ENCODE results near the gene MTNR1A. TPM values are rescaled to one million over a fixed set of nuclear protein-coding genes. Genes with fewer than 3 reads are reported as not detected.

Gene MTNR1A
- total and polyA plus RNA-seq, 5 experiments from 2014 or later = not detected

DNA sequence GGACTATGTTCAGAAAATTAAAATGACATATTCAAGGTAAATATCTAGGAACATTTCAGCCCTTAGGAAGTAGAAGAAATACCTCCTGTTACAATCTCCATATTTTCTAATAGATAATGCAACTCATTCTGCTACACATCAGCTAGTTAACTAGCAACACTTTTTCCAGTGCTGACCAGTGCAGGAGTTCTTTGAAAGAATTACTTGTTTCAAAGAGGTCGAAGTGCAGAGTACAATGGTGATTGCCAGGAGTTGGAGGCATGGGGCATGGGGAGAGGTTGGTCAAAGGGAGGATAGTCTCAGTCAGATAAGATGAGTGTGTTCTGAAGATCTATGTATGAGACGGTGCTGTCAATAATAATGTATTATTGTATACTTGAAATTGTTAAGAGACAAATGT is 53.1 kb downstream of the MTNR1A start:
- H3K9me3 Mint-ChIP-seq = peaks cover 0 to 12% (median 8%) of the 10 kb centered on the region in 9 donors
- no peak for ATAC-seq
- DNase-seq = no peak
- POLR2A ChIA-PET = no interaction called here
- H3K36me3 Mint-ChIP-seq = no peaks in the 10 kb centered on the region
- no peaks in the 10 kb centered on the region for H3K4me1 Mint-ChIP-seq
- H3K4me3 Mint-ChIP-seq = no peak overlapping the region
- no peak overlapping the region for H3K27ac Mint-ChIP-seq
- H3K27me3 Mint-ChIP-seq = peaks cover 0 to 7% (median 3%) of the 10 kb centered on the region in 5 donors

DNA sequence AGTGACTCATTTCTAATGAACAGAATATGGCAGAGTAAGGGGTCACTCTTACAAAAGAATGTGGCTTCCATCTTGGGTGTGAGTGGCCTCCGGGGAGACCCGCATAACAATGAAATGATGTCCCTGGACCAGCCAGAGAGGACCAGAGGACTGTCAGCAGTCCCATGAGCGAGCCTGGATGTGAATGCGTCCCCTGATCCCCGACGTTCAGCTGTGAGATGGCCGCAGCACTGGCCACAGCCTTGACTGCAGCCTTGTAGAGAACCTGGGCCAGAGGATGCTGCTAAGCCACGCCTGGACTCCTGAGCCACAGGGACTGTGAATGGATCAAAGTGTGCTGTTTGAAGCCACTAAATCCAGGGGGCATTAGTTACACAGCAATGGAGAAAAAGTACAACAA is 53.8 kb downstream of the MTNR1A start:
- POLR2A ChIA-PET = no interaction called here
- H3K27ac Mint-ChIP-seq = no peak overlapping the region
- no peak for ATAC-seq
- H3K36me3 Mint-ChIP-seq = no peaks in the 10 kb centered on the region
- no peak for DNase-seq
- peaks cover 0 to 7% (median 0%) of the 10 kb centered on the region in 5 donors for H3K27me3 Mint-ChIP-seq
- peaks cover 0 to 12% (median 4%) of the 10 kb centered on the region in 9 donors for H3K9me3 Mint-ChIP-seq
- no peaks in the 10 kb centered on the region for H3K4me1 Mint-ChIP-seq
- H3K4me3 Mint-ChIP-seq = no peak overlapping the region

DNA sequence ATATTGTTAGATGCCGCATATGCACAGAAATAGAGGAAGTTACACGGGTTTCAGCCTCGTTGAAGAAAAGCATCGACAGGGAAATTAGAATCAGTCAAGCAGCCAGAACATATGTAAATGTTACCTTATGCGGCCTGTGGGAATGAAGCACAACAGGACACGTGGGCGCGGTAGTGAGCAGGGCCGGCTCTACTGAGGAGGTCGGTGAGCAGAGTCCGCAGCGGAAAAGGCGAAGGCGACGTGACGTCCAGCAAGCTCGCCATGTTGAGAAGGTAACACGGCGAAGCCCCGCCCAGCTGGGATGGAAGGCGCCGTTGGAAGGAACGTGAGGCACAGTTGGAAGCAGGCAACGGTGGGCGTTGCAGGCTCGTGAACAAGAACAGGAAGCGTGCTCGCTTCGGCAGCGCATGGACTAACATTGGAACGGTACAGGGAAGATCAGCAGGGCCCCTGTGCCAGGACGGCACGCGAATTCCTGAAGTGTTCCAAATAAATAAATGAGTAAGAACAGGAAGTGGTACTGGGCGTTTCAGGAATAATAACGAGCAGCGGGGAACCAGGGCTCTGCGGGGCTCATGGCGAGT is 54.6 kb downstream of the MTNR1A start:
- Mint-ChIP-seq H3K4me3 (no peak overlapping the region), H3K36me3 (no peaks in the 10 kb centered on the region), H3K27me3 (peaks cover 0 to 7% (median 0%) of the 10 kb centered on the region in 5 donors), H3K27ac (no peak overlapping the region), H3K4me1 (no peaks in the 10 kb centered on the region), H3K9me3 (peaks cover 0 to 18% (median 4%) of the 10 kb centered on the region in 9 donors)
- ATAC-seq (no peak), DNase-seq (no peak)
- POLR2A ChIA-PET = no interaction called here

DNA sequence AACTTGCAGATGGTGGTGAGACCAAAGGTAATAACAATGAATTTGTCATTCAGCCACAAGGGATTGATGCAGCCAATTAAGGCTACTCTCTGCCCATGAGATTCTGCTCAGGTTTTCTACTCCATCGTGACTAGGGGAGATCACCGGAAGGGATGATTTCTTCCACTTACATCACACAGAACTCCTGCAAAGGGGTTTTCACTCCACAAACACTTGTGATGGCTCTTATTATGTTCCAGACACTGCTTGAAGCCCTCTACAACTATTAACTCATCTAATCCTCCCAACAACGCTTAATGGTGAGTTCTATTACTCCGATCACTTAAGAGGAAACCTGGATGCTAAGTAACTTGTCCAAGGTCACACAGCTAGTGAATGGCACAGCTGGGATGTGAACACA is 55.9 kb downstream of the MTNR1A start:
- POLR2A ChIA-PET = no interaction called here
- no peak for ATAC-seq
- peaks cover 0 to 22% (median 9%) of the 10 kb centered on the region in 9 donors for H3K9me3 Mint-ChIP-seq
- no peak overlapping the region for H3K4me3 Mint-ChIP-seq
- peaks cover 0 to 7% (median 0%) of the 10 kb centered on the region in 5 donors for H3K27me3 Mint-ChIP-seq
- peaks cover 0 to 2% (median 0%) of the 10 kb centered on the region in 3 donors for H3K36me3 Mint-ChIP-seq
- DNase-seq = no peak
- no peak overlapping the region for H3K27ac Mint-ChIP-seq
- no peaks in the 10 kb centered on the region for H3K4me1 Mint-ChIP-seq

DNA sequence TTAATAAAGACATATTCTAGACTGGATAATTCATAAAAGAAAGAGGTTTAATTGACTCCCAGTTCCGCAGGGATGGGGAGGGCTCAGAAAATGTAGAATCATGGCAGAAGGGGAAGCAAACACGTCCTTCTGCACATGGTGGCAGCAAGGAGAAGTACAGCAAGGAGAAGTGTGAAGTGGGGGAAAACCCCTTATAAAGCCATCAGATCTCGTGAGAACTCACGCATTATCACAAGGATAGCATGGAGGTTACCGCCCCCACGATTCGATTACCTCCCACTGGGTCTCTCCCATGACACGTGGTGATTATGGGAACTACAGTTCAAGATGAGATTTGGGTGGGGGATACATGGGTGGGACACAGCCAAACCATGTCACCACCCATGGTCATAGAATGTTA is 58.3 kb downstream of the MTNR1A start:
- no peak for ATAC-seq

DNA sequence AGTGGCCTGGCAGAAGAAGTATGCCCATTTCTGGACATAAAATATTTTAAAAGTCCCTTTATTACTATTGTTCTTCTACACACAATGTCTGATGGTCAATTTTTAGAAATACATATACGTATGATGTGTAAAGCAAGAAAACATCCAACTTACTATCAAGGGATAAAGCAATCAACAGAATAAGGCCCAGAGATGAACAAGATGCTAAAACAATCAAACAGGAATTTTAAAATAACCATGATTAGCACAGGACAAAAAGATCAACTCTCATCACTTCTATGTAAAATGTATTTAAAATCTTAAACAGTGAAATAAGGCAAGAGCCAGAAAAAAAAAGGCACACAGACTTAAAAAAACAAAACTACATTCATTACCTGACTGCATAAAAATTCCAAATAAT is 60.9 kb downstream of the MTNR1A start:
- Mint-ChIP-seq H3K9me3 (peaks cover 8 to 44% (median 21%) of the 10 kb centered on the region in 9 donors), H3K4me3 (no peak overlapping the region), H3K27me3 (peaks cover 0 to 20% (median 0%) of the 10 kb centered on the region in 5 donors), H3K4me1 (peaks cover 0 to 1% (median 0%) of the 10 kb centered on the region in 4 donors), H3K27ac (no peak overlapping the region), H3K36me3 (peaks cover 0 to 21% (median 0%) of the 10 kb centered on the region in 3 donors)
- POLR2A ChIA-PET = no interaction called here
- DNase-seq (no peak), ATAC-seq (no peak)

More for the DNA sequence above, 58.3 kb downstream of the MTNR1A start:
- POLR2A ChIA-PET = no interaction called here
- Mint-ChIP-seq H3K4me1 (no peaks in the 10 kb centered on the region), H3K27ac (no peak overlapping the region), H3K36me3 (peaks cover 0 to 8% (median 0%) of the 10 kb centered on the region in 3 donors), H3K9me3 (peaks cover 2 to 31% (median 17%) of the 10 kb centered on the region in 9 donors), H3K4me3 (no peak overlapping the region), H3K27me3 (peaks cover 0 to 13% (median 0%) of the 10 kb centered on the region in 5 donors)
- no peak for DNase-seq

DNA sequence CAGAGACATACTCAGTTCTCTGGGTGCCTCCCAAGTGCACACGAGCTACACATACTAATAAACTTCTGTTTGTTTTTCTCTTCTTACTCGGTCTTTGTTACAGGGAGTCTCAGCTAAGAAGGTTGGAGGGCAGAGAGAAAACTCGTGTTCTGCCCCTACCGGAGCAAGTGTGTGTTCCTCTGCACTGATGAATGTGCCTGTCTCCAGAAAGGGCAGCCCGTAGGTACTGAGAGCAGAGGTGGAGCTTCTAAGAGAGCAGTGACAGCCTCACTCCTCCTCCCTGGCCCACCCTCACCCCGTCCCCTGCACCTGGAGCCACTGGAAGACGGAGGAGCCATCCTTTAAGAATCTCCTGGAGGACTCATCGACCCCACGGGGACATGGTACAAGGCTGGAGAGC is 67.6 kb downstream of the MTNR1A start:
- H3K36me3 Mint-ChIP-seq = peaks cover 0 to 17% (median 0%) of the 10 kb centered on the region in 3 donors
- H3K27me3 Mint-ChIP-seq = peaks cover 0 to 28% (median 2%) of the 10 kb centered on the region in 5 donors
- DNase-seq = no peak

DNA sequence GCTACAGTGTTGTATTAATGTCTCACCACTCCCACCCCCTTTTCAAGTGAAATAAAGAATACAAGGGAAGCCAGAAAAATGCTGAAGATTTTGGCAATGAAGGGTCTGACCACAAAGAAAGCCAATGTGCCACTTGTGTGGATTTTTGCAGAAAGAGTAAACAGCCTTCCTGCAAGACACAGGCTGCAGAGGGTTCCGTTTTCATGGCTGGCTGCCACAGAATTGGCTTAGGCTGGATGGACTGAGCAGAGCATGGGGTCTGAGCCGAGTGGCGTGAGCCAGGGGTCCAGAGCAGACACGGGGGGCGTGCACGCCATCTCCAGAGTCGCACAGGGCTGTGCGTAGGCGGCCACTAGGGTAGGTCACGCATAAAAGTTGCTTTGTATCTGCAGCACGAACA is 69.2 kb downstream of the MTNR1A start:
- POLR2A ChIA-PET = no interaction called here
- no peak overlapping the region for H3K27ac Mint-ChIP-seq
- H3K4me1 Mint-ChIP-seq = peaks cover 0 to 1% (median 0%) of the 10 kb centered on the region in 4 donors
- no peak overlapping the region for H3K4me3 Mint-ChIP-seq
- H3K9me3 Mint-ChIP-seq = peaks cover 0 to 28% (median 14%) of the 10 kb centered on the region in 9 donors
- no peak for ATAC-seq
- H3K27me3 Mint-ChIP-seq = peaks cover 0 to 22% (median 6%) of the 10 kb centered on the region in 5 donors
- DNase-seq = no peak
- peaks cover 0 to 8% (median 0%) of the 10 kb centered on the region in 3 donors for H3K36me3 Mint-ChIP-seq

More for the DNA sequence above, 67.6 kb downstream of the MTNR1A start:
- no peak overlapping the region for H3K4me3 Mint-ChIP-seq
- peaks cover 7 to 28% (median 15%) of the 10 kb centered on the region in 9 donors for H3K9me3 Mint-ChIP-seq
- peaks cover 0 to 1% (median 0%) of the 10 kb centered on the region in 4 donors for H3K4me1 Mint-ChIP-seq
- POLR2A ChIA-PET = no interaction called here
- H3K27ac Mint-ChIP-seq = no peak overlapping the region
- ATAC-seq = no peak

DNA sequence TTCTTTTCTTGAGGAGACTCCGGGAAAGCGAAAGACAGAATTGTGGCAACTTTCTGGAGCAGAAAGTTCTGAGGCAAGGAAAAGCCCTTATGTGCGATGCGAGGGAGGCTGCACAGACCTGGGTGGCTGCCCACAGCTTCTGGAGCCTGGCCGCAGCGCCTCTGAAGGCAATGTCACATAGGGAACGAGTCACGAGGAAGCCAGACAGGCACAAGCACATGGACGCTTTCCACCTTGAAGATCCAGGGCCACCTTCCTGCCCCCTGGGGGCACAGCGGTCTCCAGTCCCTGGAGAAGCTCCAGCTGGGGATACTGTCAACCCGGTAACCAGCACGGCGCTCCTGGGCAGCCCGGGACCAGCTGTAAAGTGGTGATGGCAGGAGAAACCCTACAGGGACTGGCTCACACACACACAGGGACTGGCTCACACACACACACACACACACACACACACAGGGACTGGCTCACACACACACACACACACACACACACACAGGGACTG is 69.8 kb downstream of the MTNR1A start:
- POLR2A ChIA-PET = no interaction called here
- Mint-ChIP-seq H3K27me3 (peaks cover 0 to 17% (median 6%) of the 10 kb centered on the region in 5 donors), H3K4me3 (no peak overlapping the region), H3K9me3 (peaks cover 0 to 26% (median 11%) of the 10 kb centered on the region in 9 donors), H3K27ac (no peak overlapping the region), H3K4me1 (peaks cover 0 to 1% (median 0%) of the 10 kb centered on the region in 4 donors), H3K36me3 (peaks cover 0 to 4% (median 0%) of the 10 kb centered on the region in 3 donors)
- DNase-seq (no peak), ATAC-seq (no peak)

DNA sequence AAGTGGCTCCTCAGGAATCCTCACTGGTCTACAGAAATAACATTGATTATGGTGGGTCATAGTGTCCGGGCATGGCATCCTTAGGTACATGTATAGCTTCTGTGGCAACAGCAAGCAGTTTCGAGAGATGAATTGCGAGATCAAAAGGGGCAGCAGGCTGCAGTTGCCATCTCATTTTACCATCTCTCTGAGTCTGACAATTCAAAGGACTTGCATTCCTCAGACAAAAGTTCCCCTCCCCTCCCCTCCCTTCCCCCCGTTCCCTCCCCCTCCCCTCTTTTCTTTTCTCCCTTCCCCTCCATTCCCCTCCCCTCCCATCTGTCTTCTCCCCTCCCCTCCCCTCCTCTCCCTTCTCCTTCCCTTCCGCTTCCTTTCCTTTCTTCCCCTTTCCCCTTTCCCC is 70.2 kb downstream of the MTNR1A start:
- H3K9me3 Mint-ChIP-seq = peaks cover 0 to 22% (median 7%) of the 10 kb centered on the region in 9 donors
- no peaks in the 10 kb centered on the region for H3K36me3 Mint-ChIP-seq
- no peak overlapping the region for H3K4me3 Mint-ChIP-seq
- peaks cover 0 to 17% (median 6%) of the 10 kb centered on the region in 5 donors for H3K27me3 Mint-ChIP-seq
- H3K4me1 Mint-ChIP-seq = no peaks in the 10 kb centered on the region
- no peak for ATAC-seq
- POLR2A ChIA-PET = no interaction called here
- no peak overlapping the region for H3K27ac Mint-ChIP-seq
- no peak for DNase-seq

DNA sequence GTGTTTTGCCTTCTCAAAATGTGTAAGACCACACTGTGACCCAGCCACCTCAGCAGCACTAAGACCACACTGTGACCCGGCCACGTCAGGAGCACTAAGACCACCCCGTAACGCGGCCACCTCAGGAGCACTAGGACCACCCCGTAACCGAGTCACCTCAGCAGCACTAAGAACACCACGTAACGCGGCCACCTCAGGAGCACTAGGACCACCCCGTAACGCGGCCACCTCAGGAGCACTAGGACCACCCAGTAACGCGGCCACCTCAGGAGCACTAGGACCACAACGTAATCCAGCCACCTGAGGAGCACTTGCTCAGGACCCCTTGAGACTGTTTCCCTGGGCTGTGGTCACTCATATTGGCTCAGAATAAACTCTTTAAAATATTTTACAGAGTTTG is 71.7 kb downstream of the MTNR1A start:
- H3K9me3 Mint-ChIP-seq = peaks cover 0 to 17% (median 4%) of the 10 kb centered on the region in 9 donors
- ATAC-seq (no peak), DNase-seq (no peak)
- H3K4me1 Mint-ChIP-seq = no peaks in the 10 kb centered on the region
- peaks cover 0 to 17% (median 6%) of the 10 kb centered on the region in 5 donors for H3K27me3 Mint-ChIP-seq
- H3K27ac Mint-ChIP-seq = no peak overlapping the region
- no peaks in the 10 kb centered on the region for H3K36me3 Mint-ChIP-seq
- POLR2A ChIA-PET = no interaction called here
- no peak overlapping the region for H3K4me3 Mint-ChIP-seq
